Skeletal muscle tissue (tissue), 5 donors: ENCODE results near the gene NBR1. TPM values are rescaled to one million over a fixed set of nuclear protein-coding genes. Genes with fewer than 3 reads are reported as not detected.
"Not testable (repeated sequence)": the region's sequence is repeated elsewhere in the genome, so short reads cannot be mapped to it uniquely, and the experiment has no call there.

Experiments
- H3K27ac ChIP-seq: one replicate; pipeline ENCODE4 v1.7.0; 2013; ENCODE audit warnings: mild to moderate bottlenecking, low read depth, low read length, inconsistent platforms
- H3K27me3 ChIP-seq, 3 donors: one replicate each; pipeline ENCODE4 v1.7.0; 2013; ENCODE audit warnings: low read length in 3 of 3; ENCODE audit not compliant: control insufficient read depth in 3 of 3, insufficient read depth in 3 of 3
- H3K36me3 ChIP-seq, 3 donors: one replicate each; pipeline ENCODE4 v1.7.0; 2013; ENCODE audit warnings: low read length in 3 of 3; ENCODE audit not compliant: control insufficient read depth in 3 of 3, insufficient read depth in 3 of 3
- H3K4me1 ChIP-seq, 3 donors: one replicate each; pipeline ENCODE4 v1.7.0; 2013; ENCODE audit warnings: low read length in 3 of 3, mild to moderate bottlenecking in 3 of 3; ENCODE audit not compliant: control insufficient read depth in 3 of 3, insufficient read depth in 3 of 3
- H3K4me3 ChIP-seq, 3 donors: one replicate each; pipeline ENCODE4 v1.7.0; 2013; ENCODE audit warnings: low read length in 3 of 3
- H3K9ac ChIP-seq, 3 donors: one replicate each; pipeline ENCODE4 v1.7.0; 2013; ENCODE audit warnings: low read length in 3 of 3, mild to moderate bottlenecking in 3 of 3, moderate library complexity in 2 of 3, low read depth in 1 of 3
- H3K9me3 ChIP-seq, 3 donors: one replicate each; pipeline ENCODE4 v1.7.0; 2013; ENCODE audit warnings: low read length in 3 of 3; ENCODE audit not compliant: control insufficient read depth in 3 of 3
- small RNA-seq: library from RNA; depleted of rRNA; stranded (forward); fragments of <200 nt; gene quantifications from one replicate; pipeline ENCODE3, GENCODE V24; 2014
- total RNA-seq: library from RNA; depleted of rRNA; stranded (reverse); fragments of >200 nt; gene quantifications from one replicate; pipeline ENCODE4 v1.2.3, GENCODE V29; 2014
- donor health status: Osteomylitis.

Gene NBR1
- total RNA-seq, 1 donor from 2014 or later = 56.9 TPM

GRCh38 chr17:43246456-43246855, 75.4 kb downstream of the NBR1 start:
- not testable (repeated sequence) for H3K9ac ChIP-seq, H3K4me3 ChIP-seq, H3K36me3 ChIP-seq, H3K4me1 ChIP-seq, H3K9me3 ChIP-seq, H3K27me3 ChIP-seq, H3K27ac ChIP-seq

Small RNA genes within 50 kb of the gene (small RNA-seq; reads per million reads assigned to genes)
- gene AC060780.2 (not detected), gene AC060780.3 (not detected), gene AC135721.1 (not detected), gene RF00004 (not detected), gene RNU2-1 (not detected)

Other genes with a start within 250 kb of the NBR1 start
- 31.8 TPM for gene AARSD1, start 206.8 kb upstream of the NBR1 start, total RNA-seq
- gene PTGES3L, start 191.1 kb upstream of the NBR1 start, total RNA-seq = 28.2 TPM
- 6.8 TPM for gene RUNDC1, start 190.6 kb upstream of the NBR1 start, total RNA-seq
- gene RPL27, start 172.8 kb upstream of the NBR1 start, total RNA-seq = 1,695 TPM
- gene IFI35, start 164.4 kb upstream of the NBR1 start, total RNA-seq = 11.5 TPM
- gene VAT1, start 148.8 kb upstream of the NBR1 start, total RNA-seq = 40.2 TPM
- gene RND2, start 146.0 kb upstream of the NBR1 start, total RNA-seq = under 0.01 TPM
- gene BRCA1, start 45.9 kb upstream of the NBR1 start, total RNA-seq = 17.2 TPM
- 5.2 TPM for gene TMEM106A, start 40.7 kb downstream of the NBR1 start, total RNA-seq
- gene CCDC200, start 57.4 kb downstream of the NBR1 start, total RNA-seq = not detected
- gene RNU2-1, start 62.8 kb downstream of the NBR1 start, total RNA-seq = not detected
- 10.4 TPM for gene ARL4D, start 227.8 kb downstream of the NBR1 start, total RNA-seq